ENCODE data around the gene UGP2.

UGP2 gene

DNA sequence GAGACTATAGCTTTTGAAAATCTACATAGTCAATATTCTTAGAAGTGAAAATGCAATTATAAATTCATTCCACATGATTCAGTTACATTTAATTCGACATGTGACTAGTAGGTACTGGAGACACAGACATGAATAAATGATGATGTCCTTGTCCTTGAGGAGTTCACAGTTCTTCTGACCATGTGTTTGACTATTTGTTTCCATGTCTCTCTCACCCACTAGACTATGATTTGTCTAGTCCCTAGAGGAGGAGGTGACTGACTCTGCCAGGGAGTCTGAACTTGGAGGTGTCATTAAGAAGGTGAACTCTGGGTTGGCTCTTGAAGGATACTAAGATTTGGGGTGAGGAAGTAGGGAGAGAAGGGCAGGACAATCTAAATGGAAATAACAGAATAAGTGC lies 20.7 kb upstream of the UGP2 start:
- H3K27ac ChIP-seq (ENCODE audit: low read depth, low read length) = peak overlapping the region; percentile 90
- H3K9me3 ChIP-seq (ENCODE audit: control insufficient read depth, insufficient read depth, low read length) = no peaks in the 10 kb centered on the region
- H3K4me1 ChIP-seq (ENCODE audit: control insufficient read depth, low read length) = peaks cover 98% of the 10 kb centered on the region
- no peaks in the 10 kb centered on the region for H3K27me3 ChIP-seq (ENCODE audit: control insufficient read depth, low read length)
- no peaks in the 10 kb centered on the region for H4K20me1 ChIP-seq (ENCODE audit: control insufficient read depth, insufficient read depth, low read depth, low read length)
- no peaks in the 10 kb centered on the region for H3K79me2 ChIP-seq (ENCODE audit: control insufficient read depth, low read length)
- peaks cover 51% of the 10 kb centered on the region for H3F3A ChIP-seq (ENCODE audit: control insufficient read depth, insufficient read depth)
- H3K9me2 ChIP-seq (replicated peaks; ENCODE audit: control insufficient read depth, low read length) = no peaks in the 10 kb centered on the region
- H3K4me3 ChIP-seq (ENCODE audit: low read length) = peak overlapping the region; percentile 17
- H3K36me3 ChIP-seq (ENCODE audit: control insufficient read depth, low read length) = no peaks in the 10 kb centered on the region; the same call in 1 of the 2 replicates
- TF ChIP-seq CTCF (IDR thresholded peaks at IDR 0.05; ENCODE audit: low read depth, low read length, poor library complexity, severe bottlenecking) (no peak), EZH2phosphoT487 (IDR thresholded peaks at IDR 0.05; ENCODE audit: borderline replicate concordance, low read length) (no peak)
- peak overlapping the region; percentile 45 for H3K4me2 ChIP-seq (ENCODE audit: low read length)

GRCh38 chr2:63821396-63821795 lies 20.3 kb upstream of the UGP2 start:
- peaks cover 98% of the 10 kb centered on the region for H3K4me1 ChIP-seq (ENCODE audit: control insufficient read depth, low read length)

DNA sequence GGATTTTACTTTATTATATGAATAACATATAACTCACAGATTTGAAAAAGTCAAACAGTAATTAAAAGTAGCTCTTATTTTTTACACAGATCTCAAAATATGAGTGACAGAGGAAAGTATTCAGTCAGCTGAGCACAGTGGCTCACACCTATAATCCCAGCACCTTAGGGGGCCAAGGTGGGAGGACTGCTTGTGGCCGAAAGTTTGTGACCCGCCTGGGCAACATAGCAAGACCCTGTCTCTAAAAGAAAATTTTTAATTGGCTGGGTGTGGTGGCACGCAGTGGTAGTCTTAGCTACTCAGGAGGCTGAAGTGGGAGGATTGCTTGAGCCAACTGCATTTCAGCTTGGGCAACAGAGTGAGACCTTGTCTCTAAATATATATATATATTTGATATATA lies 19.2 kb upstream of the UGP2 start:
- H3K4me1 ChIP-seq (ENCODE audit: control insufficient read depth, low read length) = peaks cover 98% of the 10 kb centered on the region
- H3K79me2 ChIP-seq (ENCODE audit: control insufficient read depth, low read length) = no peaks in the 10 kb centered on the region

More at GRCh38 chr2:63821396-63821795, 20.3 kb upstream of the UGP2 start:
- peaks cover 51% of the 10 kb centered on the region for H3F3A ChIP-seq (ENCODE audit: control insufficient read depth, insufficient read depth)
- H3K79me2 ChIP-seq (ENCODE audit: control insufficient read depth, low read length) = no peaks in the 10 kb centered on the region
- H4K20me1 ChIP-seq (ENCODE audit: control insufficient read depth, insufficient read depth, low read depth, low read length) = no peaks in the 10 kb centered on the region
- no peaks in the 10 kb centered on the region for H3K9me3 ChIP-seq (ENCODE audit: control insufficient read depth, insufficient read depth, low read length)
- H3K36me3 ChIP-seq (ENCODE audit: control insufficient read depth, low read length) = no peaks in the 10 kb centered on the region; the same call in 1 of the 2 replicates
- peak overlapping the region; percentile 90 for H3K27ac ChIP-seq (ENCODE audit: low read depth, low read length)
- no peak for TF ChIP-seq EZH2phosphoT487 (IDR thresholded peaks at IDR 0.05; ENCODE audit: borderline replicate concordance, low read length)
- TF ChIP-seq CTCF (IDR thresholded peaks at IDR 0.05; ENCODE audit: low read depth, low read length, poor library complexity, severe bottlenecking) = no peak
- H3K27me3 ChIP-seq (ENCODE audit: control insufficient read depth, low read length) = no peaks in the 10 kb centered on the region
- peak overlapping the region; percentile 17 for H3K4me3 ChIP-seq (ENCODE audit: low read length)
- peak overlapping the region; percentile 45 for H3K4me2 ChIP-seq (ENCODE audit: low read length)
- no peaks in the 10 kb centered on the region for H3K9me2 ChIP-seq (replicated peaks; ENCODE audit: control insufficient read depth, low read length)

More for the DNA sequence above, 19.2 kb upstream of the UGP2 start:
- Histone ChIP-seq H3K27ac (ENCODE audit: low read depth, low read length) (peak overlapping the region; percentile 90), H3K9me3 (ENCODE audit: control insufficient read depth, insufficient read depth, low read length) (no peaks in the 10 kb centered on the region), H4K20me1 (ENCODE audit: control insufficient read depth, insufficient read depth, low read depth, low read length) (no peaks in the 10 kb centered on the region), H3K4me2 (ENCODE audit: low read length) (peak overlapping the region; percentile 39), H3K27me3 (ENCODE audit: control insufficient read depth, low read length) (no peaks in the 10 kb centered on the region), H3K36me3 (ENCODE audit: control insufficient read depth, low read length) (no peaks in the 10 kb centered on the region; the same call in 1 of the 2 replicates), H3K4me3 (ENCODE audit: low read length) (no peak overlapping the region), H3F3A (ENCODE audit: control insufficient read depth, insufficient read depth) (peaks cover 43% of the 10 kb centered on the region), H3K9me2 (replicated peaks; ENCODE audit: control insufficient read depth, low read length) (no peaks in the 10 kb centered on the region)
- TF ChIP-seq EZH2phosphoT487 (IDR thresholded peaks at IDR 0.05; ENCODE audit: borderline replicate concordance, low read length) (no peak), CTCF (IDR thresholded peaks at IDR 0.05; ENCODE audit: low read depth, low read length, poor library complexity, severe bottlenecking) (no peak)
